GM12878 (cell line): ENCODE measurements around the gene SNX30.

Source experiments
- EZH2 ChIP-seq: IDR thresholded peaks from 2 replicates; pipeline ENCODE4 v1.6.1; 2012; ENCODE audit warnings: low read depth, mild to moderate bottlenecking, control low read depth, inconsistent platforms, low read length, borderline replicate concordance; ENCODE audit not compliant: control insufficient read depth
- POLR2AphosphoS2 ChIP-seq: IDR thresholded peaks from 2 replicates; pipeline ENCODE4 v1.6.1; 2011; ENCODE audit warnings: low read depth, mild to moderate bottlenecking, low read length, improper control_type of control experiment, moderate library complexity
- STAT3 ChIP-seq: IDR thresholded peaks from 2 replicates; pipeline ENCODE4 v1.6.1; 2011; ENCODE audit warnings: low read depth, low read length, improper control_type of control experiment
- SUZ12 ChIP-seq: fragments of 200-600 bp; sonication (generic); IDR thresholded peaks from one replicate; pipeline ENCODE4 v1.6.1; 2018; ENCODE audit warnings: antibody characterized with exemption, mild to moderate bottlenecking; ENCODE audit not compliant: unreplicated experiment
- TAF1 ChIP-seq: IDR thresholded peaks from 2 replicates; pipeline ENCODE4 v1.6.1; 2011; ENCODE audit warnings: mild to moderate bottlenecking, low read depth, low read length, borderline replicate concordance
- ZNF274 ChIP-seq: IDR thresholded peaks from one replicate; pipeline ENCODE4 v1.8.0; 2011; ENCODE audit not compliant: insufficient read length, insufficient read depth
- TF ChIP-seq, protein P1 (sequence below), 3 experiments: IDR thresholded peaks in 2 of 3; conservative IDR thresholded peaks in 1 of 3; 2 replicates each; pipeline ENCODE4 v1.5.1; 2011; ENCODE audit warnings: low read depth in 3 of 3, low read length in 3 of 3, mild to moderate bottlenecking in 3 of 3, control low read depth in 2 of 3, moderate library complexity in 2 of 3, inconsistent platforms in 1 of 3, mixed read lengths in 1 of 3; ENCODE audit not compliant: control insufficient read depth in 2 of 3, insufficient read depth in 1 of 3; ENCODE audit errors: extremely low read depth in 1 of 3

DNA sequence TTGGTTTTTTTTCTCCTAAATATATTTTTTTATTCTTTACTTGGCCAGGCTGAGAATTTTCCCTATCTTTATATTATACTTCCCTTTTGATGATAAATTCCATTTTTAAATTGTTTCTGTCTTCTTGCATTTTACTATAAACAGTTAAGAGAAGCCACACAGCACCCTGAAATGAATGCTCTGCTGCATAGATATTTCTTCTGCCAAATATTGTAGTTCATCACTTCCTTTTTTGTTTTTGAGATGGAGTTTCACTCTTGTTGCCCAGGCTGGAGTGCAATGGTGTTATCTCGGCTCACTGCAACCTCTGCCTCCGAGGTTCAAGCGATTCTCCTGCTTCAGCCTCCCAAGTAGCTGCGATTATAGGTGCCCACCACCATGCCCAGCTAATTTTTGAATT is 24.1 kb upstream of the SNX30 start:
- TF ChIP-seq SUZ12 (no peak), STAT3 (no peak), ZNF274 (no peak), EZH2 (no peak), POLR2AphosphoS2 (no peak), TAF1 (no peak)
- TF ChIP-seq, protein P1, sequence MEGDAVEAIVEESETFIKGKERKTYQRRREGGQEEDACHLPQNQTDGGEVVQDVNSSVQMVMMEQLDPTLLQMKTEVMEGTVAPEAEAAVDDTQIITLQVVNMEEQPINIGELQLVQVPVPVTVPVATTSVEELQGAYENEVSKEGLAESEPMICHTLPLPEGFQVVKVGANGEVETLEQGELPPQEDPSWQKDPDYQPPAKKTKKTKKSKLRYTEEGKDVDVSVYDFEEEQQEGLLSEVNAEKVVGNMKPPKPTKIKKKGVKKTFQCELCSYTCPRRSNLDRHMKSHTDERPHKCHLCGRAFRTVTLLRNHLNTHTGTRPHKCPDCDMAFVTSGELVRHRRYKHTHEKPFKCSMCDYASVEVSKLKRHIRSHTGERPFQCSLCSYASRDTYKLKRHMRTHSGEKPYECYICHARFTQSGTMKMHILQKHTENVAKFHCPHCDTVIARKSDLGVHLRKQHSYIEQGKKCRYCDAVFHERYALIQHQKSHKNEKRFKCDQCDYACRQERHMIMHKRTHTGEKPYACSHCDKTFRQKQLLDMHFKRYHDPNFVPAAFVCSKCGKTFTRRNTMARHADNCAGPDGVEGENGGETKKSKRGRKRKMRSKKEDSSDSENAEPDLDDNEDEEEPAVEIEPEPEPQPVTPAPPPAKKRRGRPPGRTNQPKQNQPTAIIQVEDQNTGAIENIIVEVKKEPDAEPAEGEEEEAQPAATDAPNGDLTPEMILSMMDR (IDR thresholded peaks at IDR 0.05 in 2 of 3, conservative IDR thresholded peaks at IDR 0.05 in 1 of 3; ENCODE audit: control insufficient read depth in 2 of 3, extremely low read depth in 1 of 3, insufficient read depth in 1 of 3, low read depth in 3 of 3, low read length in 3 of 3) = no peak
